PFSK-1 (cell line): ENCODE measurements around the gene TOX2.

Source experiments
- FOXP2 ChIP-seq: optimal IDR thresholded peaks from 2 replicates; pipeline ENCODE3; 2011; ENCODE audit warnings: borderline replicate concordance, control low read depth, inconsistent platforms; ENCODE audit not compliant: insufficient read depth; ENCODE audit errors: extremely low read length, extremely low read depth
- POLR2AphosphoS5 ChIP-seq: IDR thresholded peaks from 2 replicates; pipeline ENCODE4 v1.6.1; 2012; ENCODE audit warnings: low read depth, mild to moderate bottlenecking, control low read depth, low read length, moderate library complexity
- SIN3A ChIP-seq: IDR thresholded peaks from 2 replicates; pipeline ENCODE4 v1.6.1; 2012; ENCODE audit warnings: mild to moderate bottlenecking, low read length, moderate library complexity, borderline replicate concordance; ENCODE audit not compliant: insufficient read depth
- TAF1 ChIP-seq: IDR thresholded peaks from 2 replicates; pipeline ENCODE4 v1.6.1; 2012; ENCODE audit warnings: low read length, control low read depth, borderline replicate concordance; ENCODE audit not compliant: insufficient read depth
- TF ChIP-seq, protein P1 (sequence below), 2 experiments: IDR thresholded peaks; 2 replicates each; pipeline versions ENCODE4 v1.6.1 to v1.8.0; 2011 to 2012; ENCODE audit warnings: low read depth in 2 of 2, low read length in 2 of 2, control low read depth in 1 of 2, inconsistent platforms in 1 of 2, mild to moderate bottlenecking in 1 of 2, moderate library complexity in 1 of 2; ENCODE audit not compliant: insufficient read depth in 1 of 2

The TOX2 gene

DNA sequence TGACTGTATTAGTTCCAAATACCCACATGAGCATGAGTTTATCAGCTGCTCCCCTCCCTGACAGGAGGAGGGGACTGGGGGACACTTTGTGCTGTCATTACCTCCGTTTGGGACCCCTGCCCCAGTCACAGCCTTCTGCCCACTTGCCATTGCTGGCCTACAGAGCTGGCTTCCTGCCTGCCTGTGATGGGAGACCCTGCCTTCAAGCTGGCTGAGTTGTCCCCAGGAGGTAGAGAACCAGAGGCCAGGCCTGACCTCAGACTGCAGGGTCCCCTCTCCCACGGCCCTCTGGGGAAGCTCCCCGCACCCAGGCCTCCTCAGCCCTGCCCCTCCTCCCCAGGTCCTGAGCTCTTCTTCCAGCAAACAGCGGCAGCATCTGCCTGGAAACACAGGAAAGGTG is 166.8 kb downstream of the TOX2 start:
- TF ChIP-seq SIN3A (no peak), TAF1 (no peak), FOXP2 (no peak), POLR2AphosphoS5 (no peak)
- TF ChIP-seq, protein P1, sequence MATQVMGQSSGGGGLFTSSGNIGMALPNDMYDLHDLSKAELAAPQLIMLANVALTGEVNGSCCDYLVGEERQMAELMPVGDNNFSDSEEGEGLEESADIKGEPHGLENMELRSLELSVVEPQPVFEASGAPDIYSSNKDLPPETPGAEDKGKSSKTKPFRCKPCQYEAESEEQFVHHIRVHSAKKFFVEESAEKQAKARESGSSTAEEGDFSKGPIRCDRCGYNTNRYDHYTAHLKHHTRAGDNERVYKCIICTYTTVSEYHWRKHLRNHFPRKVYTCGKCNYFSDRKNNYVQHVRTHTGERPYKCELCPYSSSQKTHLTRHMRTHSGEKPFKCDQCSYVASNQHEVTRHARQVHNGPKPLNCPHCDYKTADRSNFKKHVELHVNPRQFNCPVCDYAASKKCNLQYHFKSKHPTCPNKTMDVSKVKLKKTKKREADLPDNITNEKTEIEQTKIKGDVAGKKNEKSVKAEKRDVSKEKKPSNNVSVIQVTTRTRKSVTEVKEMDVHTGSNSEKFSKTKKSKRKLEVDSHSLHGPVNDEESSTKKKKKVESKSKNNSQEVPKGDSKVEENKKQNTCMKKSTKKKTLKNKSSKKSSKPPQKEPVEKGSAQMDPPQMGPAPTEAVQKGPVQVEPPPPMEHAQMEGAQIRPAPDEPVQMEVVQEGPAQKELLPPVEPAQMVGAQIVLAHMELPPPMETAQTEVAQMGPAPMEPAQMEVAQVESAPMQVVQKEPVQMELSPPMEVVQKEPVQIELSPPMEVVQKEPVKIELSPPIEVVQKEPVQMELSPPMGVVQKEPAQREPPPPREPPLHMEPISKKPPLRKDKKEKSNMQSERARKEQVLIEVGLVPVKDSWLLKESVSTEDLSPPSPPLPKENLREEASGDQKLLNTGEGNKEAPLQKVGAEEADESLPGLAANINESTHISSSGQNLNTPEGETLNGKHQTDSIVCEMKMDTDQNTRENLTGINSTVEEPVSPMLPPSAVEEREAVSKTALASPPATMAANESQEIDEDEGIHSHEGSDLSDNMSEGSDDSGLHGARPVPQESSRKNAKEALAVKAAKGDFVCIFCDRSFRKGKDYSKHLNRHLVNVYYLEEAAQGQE (IDR thresholded peaks at IDR 0.05; ENCODE audit: insufficient read depth in 1 of 2, low read depth in 2 of 2, low read length in 2 of 2) = no peak

GRCh38 chr20:44081888-44082287 is 167.2 kb downstream of the TOX2 start:
- TF ChIP-seq POLR2AphosphoS5 = no peak
- TF ChIP-seq FOXP2 = no peak
- TF ChIP-seq SIN3A = no peak

GRCh38 chr20:44083220-44083933 is 168.7 kb downstream of the TOX2 start:
- TF ChIP-seq FOXP2 = no peak
- TF ChIP-seq SIN3A = no peak
- TF ChIP-seq TAF1 = no peak
- TF ChIP-seq, protein P1 (IDR thresholded peaks at IDR 0.05; ENCODE audit: insufficient read depth in 1 of 2, low read depth in 2 of 2, low read length in 2 of 2) = no peak
- no peak for TF ChIP-seq POLR2AphosphoS5

GRCh38 chr20:44084439-44084838 is 169.8 kb downstream of the TOX2 start:
- no peak for TF ChIP-seq TAF1
- TF ChIP-seq, protein P1 (IDR thresholded peaks at IDR 0.05; ENCODE audit: insufficient read depth in 1 of 2, low read depth in 2 of 2, low read length in 2 of 2) = no peak
- no peak for TF ChIP-seq POLR2AphosphoS5
- TF ChIP-seq FOXP2 = no peak
- TF ChIP-seq SIN3A = no peak

DNA sequence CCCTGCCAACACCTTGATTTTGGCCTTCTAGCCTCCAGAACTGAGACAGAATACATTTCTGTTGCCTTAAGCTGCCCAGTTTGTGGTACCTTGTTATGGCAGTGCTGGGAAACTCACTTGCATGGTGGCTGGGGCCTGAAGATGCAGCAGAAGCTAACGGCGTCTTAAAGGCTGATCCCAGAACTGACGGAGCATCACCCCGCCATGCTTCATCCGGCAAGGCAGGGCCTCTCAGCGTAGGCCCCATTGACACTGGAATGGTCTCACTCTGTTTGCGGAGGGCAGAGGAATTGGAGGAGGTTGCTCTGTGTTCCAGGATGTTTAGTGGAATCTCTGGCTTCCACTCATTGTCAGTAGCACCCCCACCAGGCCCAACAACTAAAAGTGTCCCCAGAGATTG is 170.2 kb downstream of the TOX2 start:
- TF ChIP-seq FOXP2 = no peak

- TF ChIP-seq POLR2AphosphoS5 (no peak), SIN3A (no peak), TAF1 (no peak), FOXP2 (no peak)
- TF ChIP-seq, protein P1 (IDR thresholded peaks at IDR 0.05; ENCODE audit: insufficient read depth in 1 of 2, low read depth in 2 of 2, low read length in 2 of 2) = no peak
Measured at GRCh38 chr20:44085616-44086434, 171.2 kb downstream of the TOX2 start.
